Measurements from ENCODE around the gene EPHB2. TPM values are rescaled to one million over a fixed set of nuclear protein-coding genes. Genes with fewer than 3 reads are reported as not detected.

EPHB2 gene
- 10.7 TPM for total RNA-seq (ENCODE audit: unreplicated experiment)
- long read RNA-seq, partial matches to known transcripts, result 0 of 2 reads
- long read RNA-seq, other reads (novel, unspliced or antisense), result 2 of 2 reads

GRCh38 chr1:22710701-22711049 is at the start of gene EPHB2:
EPHB2 (plus strand) TSS chr1:22710839; CDS start chr1:22710983, 144 bp downstream.
- H3K4me3 Mint-ChIP-seq (ENCODE audit: unreplicated experiment), result peak within 1 kb of the TSS; percentile 84
- H3K27ac Mint-ChIP-seq (ENCODE audit: unreplicated experiment), result no peak within 1 kb of the TSS
- H3K4me1 Mint-ChIP-seq (ENCODE audit: unreplicated experiment), result peaks cover 24% of the 10 kb centered on the region
- no peak for TF ChIP-seq CTCF (IDR thresholded peaks at IDR 0.05; ENCODE audit: unreplicated experiment)
- H3K9me3 Mint-ChIP-seq (ENCODE audit: unreplicated experiment), result no peaks in the 10 kb centered on the region
- H3K27me3 Mint-ChIP-seq (ENCODE audit: unreplicated experiment), result peaks cover 14% of the 10 kb centered on the region
- H3K36me3 Mint-ChIP-seq (ENCODE audit: low read depth, unreplicated experiment), result peaks cover 4% of the 10 kb centered on the region
- no peak for DNase-seq (ENCODE audit: low spot score)

- Mint-ChIP-seq H3K27me3 (ENCODE audit: unreplicated experiment) (peaks cover 14% of the 10 kb centered on the region), H3K36me3 (ENCODE audit: low read depth, unreplicated experiment) (no peaks in the 10 kb centered on the region), H3K4me1 (ENCODE audit: unreplicated experiment) (no peaks in the 10 kb centered on the region), H3K27ac (ENCODE audit: unreplicated experiment) (peak overlapping the region; percentile 53), H3K9me3 (ENCODE audit: unreplicated experiment) (no peaks in the 10 kb centered on the region), H3K4me3 (ENCODE audit: unreplicated experiment) (no peak overlapping the region)
- DNase-seq (ENCODE audit: low spot score), result no peak
- no peak for TF ChIP-seq CTCF (IDR thresholded peaks at IDR 0.05; ENCODE audit: unreplicated experiment)
These were observed 48.8 kb upstream of the EPHB2 start for GRCh38 chr1:22661880-22662279.

GRCh38 chr1:22662318-22662717 is 48.3 kb upstream of the EPHB2 start:
- Mint-ChIP-seq H3K27me3 (ENCODE audit: unreplicated experiment) (peaks cover 14% of the 10 kb centered on the region), H3K36me3 (ENCODE audit: low read depth, unreplicated experiment) (no peaks in the 10 kb centered on the region), H3K9me3 (ENCODE audit: unreplicated experiment) (no peaks in the 10 kb centered on the region), H3K4me3 (ENCODE audit: unreplicated experiment) (no peak overlapping the region), H3K4me1 (ENCODE audit: unreplicated experiment) (no peaks in the 10 kb centered on the region), H3K27ac (ENCODE audit: unreplicated experiment) (peak overlapping the region; percentile 53)
- no peak for DNase-seq (ENCODE audit: low spot score)
- TF ChIP-seq CTCF (IDR thresholded peaks at IDR 0.05; ENCODE audit: unreplicated experiment), result no peak

GRCh38 chr1:22662986-22663408 is 47.6 kb upstream of the EPHB2 start:
- TF ChIP-seq CTCF (IDR thresholded peaks at IDR 0.05; ENCODE audit: unreplicated experiment), result no peak
- no peak for DNase-seq (ENCODE audit: low spot score)
- no peaks in the 10 kb centered on the region for H3K9me3 Mint-ChIP-seq (ENCODE audit: unreplicated experiment)
- H3K4me1 Mint-ChIP-seq (ENCODE audit: unreplicated experiment), result no peaks in the 10 kb centered on the region
- H3K36me3 Mint-ChIP-seq (ENCODE audit: low read depth, unreplicated experiment), result no peaks in the 10 kb centered on the region
- no peak overlapping the region for H3K4me3 Mint-ChIP-seq (ENCODE audit: unreplicated experiment)
- peaks cover 14% of the 10 kb centered on the region for H3K27me3 Mint-ChIP-seq (ENCODE audit: unreplicated experiment)
- H3K27ac Mint-ChIP-seq (ENCODE audit: unreplicated experiment), result no peak overlapping the region

GRCh38 chr1:22665752-22666151 is 44.9 kb upstream of the EPHB2 start:
- Mint-ChIP-seq H3K4me3 (ENCODE audit: unreplicated experiment) (no peak overlapping the region), H3K27ac (ENCODE audit: unreplicated experiment) (no peak overlapping the region), H3K4me1 (ENCODE audit: unreplicated experiment) (no peaks in the 10 kb centered on the region), H3K36me3 (ENCODE audit: low read depth, unreplicated experiment) (no peaks in the 10 kb centered on the region), H3K27me3 (ENCODE audit: unreplicated experiment) (peaks cover 11% of the 10 kb centered on the region), H3K9me3 (ENCODE audit: unreplicated experiment) (no peaks in the 10 kb centered on the region)
- peak; percentile 66 for TF ChIP-seq CTCF (IDR thresholded peaks at IDR 0.05; ENCODE audit: unreplicated experiment)
- peak; percentile 74 for DNase-seq (ENCODE audit: low spot score)

Measured in endothelial cell (in vitro differentiated cells).